BE2C (cell line): ENCODE measurements around the gene POC5.

ENCODE experiments used
- DNase-seq: peaks from one replicate; pipeline ENCODE4 v3.0.0-alpha.2; 2020
- H3K27me3 ChIP-seq: fragments of 250-450 bp; sonication (Bioruptor Pico); 2 replicates; pipeline ENCODE4 v1.5.1; 2020; ENCODE audit warnings: mild to moderate bottlenecking
- H3K36me3 ChIP-seq: fragments of 250-450 bp; sonication (Bioruptor Pico); 2 replicates; pipeline ENCODE4 v1.5.1; 2020; ENCODE audit warnings: mild to moderate bottlenecking
- H3K4me1 ChIP-seq: fragments of 250-450 bp; sonication (Bioruptor Pico); 2 replicates; pipeline ENCODE4 v1.5.1; 2020
- H3K4me3 ChIP-seq: 2 replicates; pipeline ENCODE4 v1.5.1; 2011; ENCODE audit warnings: low read depth, low read length
- H3K9me3 ChIP-seq: fragments of 250-450 bp; sonication (Bioruptor Pico); 2 replicates; pipeline ENCODE4 v1.5.1; 2020
- TF ChIP-seq, protein P1 (sequence below): IDR thresholded peaks from 2 replicates; pipeline ENCODE4 v1.5.1; 2012; ENCODE audit warnings: mild to moderate bottlenecking, low read depth, low read length

POC5 gene

DNA sequence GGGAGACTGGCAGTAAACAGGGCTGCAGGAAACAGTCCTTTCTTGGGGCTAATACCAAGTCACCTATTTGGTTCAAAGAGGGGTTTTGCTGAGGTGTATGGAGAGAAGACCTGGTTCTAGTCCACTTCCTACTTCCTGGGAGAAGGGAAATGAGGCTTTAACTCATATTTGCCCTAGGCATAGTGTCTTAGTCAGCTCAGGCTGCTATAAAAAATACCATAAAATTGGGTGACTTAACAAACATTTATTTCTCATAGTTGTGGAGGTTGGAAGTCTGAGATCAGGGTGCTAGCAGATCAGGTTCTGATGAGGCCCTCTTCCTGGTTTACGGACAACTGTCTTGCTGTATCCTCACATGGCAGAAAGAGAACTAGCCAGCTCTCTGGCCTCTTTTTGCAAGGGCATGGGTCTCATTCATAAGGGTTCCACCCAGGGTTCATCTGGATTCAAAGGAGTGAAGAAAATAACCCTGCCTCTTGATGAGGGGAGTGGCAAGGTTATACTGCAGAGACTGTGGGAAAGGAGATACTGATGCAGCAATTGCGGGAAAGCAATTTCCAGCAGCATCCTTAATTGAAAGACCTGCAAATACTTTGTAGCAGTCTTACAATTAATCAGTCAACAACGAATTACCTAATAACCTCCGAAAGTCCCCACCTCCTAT is 65.5 kb downstream of the POC5 start:
- H3K27me3 ChIP-seq: no peaks in the 10 kb centered on the region
- peaks cover 6% of the 10 kb centered on the region for H3K4me1 ChIP-seq
- TF ChIP-seq, protein P1, sequence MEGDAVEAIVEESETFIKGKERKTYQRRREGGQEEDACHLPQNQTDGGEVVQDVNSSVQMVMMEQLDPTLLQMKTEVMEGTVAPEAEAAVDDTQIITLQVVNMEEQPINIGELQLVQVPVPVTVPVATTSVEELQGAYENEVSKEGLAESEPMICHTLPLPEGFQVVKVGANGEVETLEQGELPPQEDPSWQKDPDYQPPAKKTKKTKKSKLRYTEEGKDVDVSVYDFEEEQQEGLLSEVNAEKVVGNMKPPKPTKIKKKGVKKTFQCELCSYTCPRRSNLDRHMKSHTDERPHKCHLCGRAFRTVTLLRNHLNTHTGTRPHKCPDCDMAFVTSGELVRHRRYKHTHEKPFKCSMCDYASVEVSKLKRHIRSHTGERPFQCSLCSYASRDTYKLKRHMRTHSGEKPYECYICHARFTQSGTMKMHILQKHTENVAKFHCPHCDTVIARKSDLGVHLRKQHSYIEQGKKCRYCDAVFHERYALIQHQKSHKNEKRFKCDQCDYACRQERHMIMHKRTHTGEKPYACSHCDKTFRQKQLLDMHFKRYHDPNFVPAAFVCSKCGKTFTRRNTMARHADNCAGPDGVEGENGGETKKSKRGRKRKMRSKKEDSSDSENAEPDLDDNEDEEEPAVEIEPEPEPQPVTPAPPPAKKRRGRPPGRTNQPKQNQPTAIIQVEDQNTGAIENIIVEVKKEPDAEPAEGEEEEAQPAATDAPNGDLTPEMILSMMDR: no peak
- H3K36me3 ChIP-seq: no peaks in the 10 kb centered on the region
- no peak overlapping the region for H3K4me3 ChIP-seq
- no peak for DNase-seq
- H3K9me3 ChIP-seq: no peaks in the 10 kb centered on the region

DNA sequence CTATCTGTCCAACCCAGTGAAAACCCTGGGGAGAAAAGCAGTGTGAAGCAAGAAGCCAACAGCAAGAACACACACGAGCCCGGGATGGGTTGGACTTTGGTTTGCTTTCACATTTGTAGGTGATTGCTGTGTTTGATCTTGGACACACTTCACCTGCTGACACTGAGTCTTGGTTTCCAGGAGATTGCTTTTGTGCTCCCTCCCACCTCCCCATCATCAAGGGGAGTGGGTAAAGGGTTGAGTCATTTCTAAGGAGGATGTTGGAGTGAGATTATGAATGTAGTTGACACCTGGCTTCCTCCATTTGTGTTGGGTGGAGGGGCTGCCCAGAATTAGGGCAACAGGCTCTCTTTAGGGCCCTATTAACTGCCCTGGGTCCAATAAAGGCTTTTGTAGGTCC is 68.5 kb downstream of the POC5 start:
- H3K4me3 ChIP-seq: no peak overlapping the region
- DNase-seq: no peak
- H3K36me3 ChIP-seq: no peaks in the 10 kb centered on the region
- H3K9me3 ChIP-seq: no peaks in the 10 kb centered on the region
- H3K4me1 ChIP-seq: no peaks in the 10 kb centered on the region; the same call in 1 of the 2 replicates
- no peaks in the 10 kb centered on the region for H3K27me3 ChIP-seq
- TF ChIP-seq, protein P1: no peak

- TF ChIP-seq, protein P1: no peak
- Histone ChIP-seq H3K4me1 (no peaks in the 10 kb centered on the region), H3K27me3 (no peaks in the 10 kb centered on the region), H3K9me3 (peaks cover 3% of the 10 kb centered on the region; the same call in 1 of the 2 replicates), H3K4me3 (no peak overlapping the region), H3K36me3 (no peaks in the 10 kb centered on the region)
- no peak for DNase-seq
These were observed 76.4 kb downstream of the POC5 start for GRCh38 chr5:75640826-75641225.

DNA sequence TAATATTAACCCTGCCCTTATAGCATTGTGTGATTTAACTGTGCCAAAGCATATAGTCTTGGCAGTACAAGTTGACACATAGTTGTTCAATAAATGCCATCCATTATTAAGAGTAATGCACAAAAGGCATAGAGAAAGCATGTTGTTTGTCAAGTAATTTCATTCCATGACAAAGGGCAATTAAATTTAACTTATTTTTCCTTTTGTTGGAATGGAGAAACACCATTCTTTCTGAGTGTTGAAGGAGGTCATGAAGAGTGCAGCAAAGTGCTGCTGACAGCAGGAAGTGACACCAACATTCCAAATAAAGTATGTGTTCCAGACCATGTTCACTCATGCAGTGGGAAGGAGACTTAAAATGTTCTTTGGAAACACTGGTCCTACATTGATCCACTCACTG is 76.8 kb downstream of the POC5 start:
- H3K4me1 ChIP-seq: no peaks in the 10 kb centered on the region
- H3K9me3 ChIP-seq: peaks cover 3% of the 10 kb centered on the region; the same call in 1 of the 2 replicates

DNA sequence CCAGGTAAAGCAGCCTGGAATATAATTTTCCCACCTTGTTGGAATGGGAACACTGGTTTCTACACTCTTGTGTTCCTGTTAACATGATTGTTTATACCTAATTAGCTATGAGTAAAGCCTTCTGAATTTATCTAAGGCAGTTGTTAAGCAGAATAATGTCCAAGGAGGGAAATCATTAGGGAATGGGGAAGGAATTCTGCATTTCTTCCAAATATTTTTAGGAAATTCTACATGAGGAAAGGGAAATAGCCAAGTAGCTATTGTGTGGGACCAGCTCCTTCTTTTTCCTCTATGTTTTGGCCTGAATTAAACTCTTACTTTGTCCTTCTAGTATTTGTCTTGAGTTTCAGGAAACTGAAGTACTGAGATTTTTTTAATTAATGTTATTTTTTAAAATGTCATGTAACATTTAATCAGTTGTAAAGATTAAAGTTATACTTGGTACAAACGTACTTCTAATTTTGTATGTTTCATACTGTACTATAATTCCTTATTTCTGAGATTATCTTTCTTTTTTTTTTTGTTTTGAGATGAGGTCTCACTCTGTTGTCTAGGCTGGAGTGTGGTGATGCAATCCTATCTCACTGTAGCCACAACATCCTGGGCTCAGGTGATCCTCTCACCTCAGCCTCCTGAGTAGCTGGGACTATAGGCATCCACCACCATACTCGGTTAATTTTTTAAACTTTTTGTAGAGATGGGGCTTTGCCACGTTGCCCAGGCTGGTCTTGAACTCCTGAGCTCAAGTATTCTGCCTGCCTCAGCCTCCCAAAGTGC is 77.5 kb downstream of the POC5 start:
- Histone ChIP-seq H3K36me3 (no peaks in the 10 kb centered on the region), H3K9me3 (peaks cover 3% of the 10 kb centered on the region; the same call in 1 of the 2 replicates), H3K4me1 (no peaks in the 10 kb centered on the region), H3K27me3 (no peaks in the 10 kb centered on the region), H3K4me3 (no peak overlapping the region)
- DNase-seq: no peak
- TF ChIP-seq, protein P1: no peak

More for the DNA sequence above, 76.8 kb downstream of the POC5 start:
- H3K36me3 ChIP-seq: no peaks in the 10 kb centered on the region
- TF ChIP-seq, protein P1: no peak
- H3K4me3 ChIP-seq: no peak overlapping the region
- H3K27me3 ChIP-seq: no peaks in the 10 kb centered on the region
- no peak for DNase-seq

GRCh38 chr5:75637949-75638348 is 79.3 kb downstream of the POC5 start:
- DNase-seq: no peak

More at GRCh38 chr5:75637949-75638348, 79.3 kb downstream of the POC5 start:
- Histone ChIP-seq H3K36me3 (no peaks in the 10 kb centered on the region), H3K9me3 (peaks cover 3% of the 10 kb centered on the region; the same call in 1 of the 2 replicates), H3K27me3 (no peaks in the 10 kb centered on the region), H3K4me3 (no peak overlapping the region), H3K4me1 (no peaks in the 10 kb centered on the region)
- TF ChIP-seq, protein P1: no peak
